Activated naive CD8-positive, alpha-beta T cell treated with anti-CD3 and anti-CD28 coated beads, Interleukin-2, amount 10 ng/mL, durations not matched to agents 7 days and 5 days (primary cell): ENCODE data around the gene SRSF4. TPM values are rescaled to one million over a fixed set of nuclear protein-coding genes. Genes with fewer than 3 reads are reported as not detected.
A peak's percentile ranks its signal among the peaks of the same experiment; 100 is the strongest.

Source experiments
- ATAC-seq: fragments of 150-1000 bp; cut with Tn5 transposase; one replicate; pipeline ENCODE4 v1.10.0; 2021; ENCODE audit warnings: low read depth, moderate library complexity
- POLR2A ChIA-PET: fragments of 350-600 bp; sonication (Branson Sonifier 250); formaldehyde crosslinking; loops from one replicate; lab custom pipeline; 2021; ENCODE audit warnings: antibody characterized with exemption; lab: Charles Lee
- DNase-seq: peaks from one replicate; pipeline ENCODE4 v3.0.0; 2021
- H3K27ac Mint-ChIP-seq: one replicate; pipeline ENCODE4 v1.8.0; 2022; ENCODE audit warnings: mild to moderate bottlenecking, mixed read lengths
- H3K27me3 Mint-ChIP-seq: one replicate; pipeline ENCODE4 v1.8.0; 2022; ENCODE audit warnings: mild to moderate bottlenecking, moderate library complexity, mixed read lengths
- H3K36me3 Mint-ChIP-seq: one replicate; pipeline ENCODE4 v1.8.0; 2021; ENCODE audit warnings: mild to moderate bottlenecking, mixed read lengths
- H3K4me1 Mint-ChIP-seq: one replicate; pipeline ENCODE4 v1.8.0; 2021; ENCODE audit warnings: mixed read lengths
- H3K4me3 Mint-ChIP-seq: one replicate; pipeline ENCODE4 v1.8.0; 2022; ENCODE audit warnings: mild to moderate bottlenecking, moderate library complexity, mixed read lengths
- H3K9me3 Mint-ChIP-seq: one replicate; pipeline ENCODE4 v1.8.0; 2021; ENCODE audit warnings: mixed read lengths
- total RNA-seq, 2 experiments: library from RNA; stranded (reverse); gene quantifications; one replicate each; pipeline ENCODE4 v1.2.3, GENCODE V29; 2021

Gene SRSF4
- total RNA-seq, 2 experiments from 2014 or later, result 119 to 129 TPM

GRCh38 chr1:29211086-29212030 lies 29.7 kb upstream of the SRSF4 start:
- H3K27ac Mint-ChIP-seq, result no peak overlapping the region
- H3K27me3 Mint-ChIP-seq, result no peaks in the 10 kb centered on the region
- H3K9me3 Mint-ChIP-seq, result no peaks in the 10 kb centered on the region
- POLR2A ChIA-PET, result no interaction called here
- DNase-seq, result no peak
- ATAC-seq, result no peak
- no peaks in the 10 kb centered on the region for H3K4me1 Mint-ChIP-seq
- peaks cover 5% of the 10 kb centered on the region for H3K36me3 Mint-ChIP-seq
- H3K4me3 Mint-ChIP-seq, result no peak overlapping the region

- DNase-seq, result no peak
- POLR2A ChIA-PET, result no interaction called here
- H3K36me3 Mint-ChIP-seq, result peaks cover 5% of the 10 kb centered on the region
- no peaks in the 10 kb centered on the region for H3K27me3 Mint-ChIP-seq
- H3K9me3 Mint-ChIP-seq, result no peaks in the 10 kb centered on the region
- no peak overlapping the region for H3K4me3 Mint-ChIP-seq
- no peak for ATAC-seq
- no peaks in the 10 kb centered on the region for H3K4me1 Mint-ChIP-seq
- H3K27ac Mint-ChIP-seq, result no peak overlapping the region
These were observed 28.8 kb upstream of the SRSF4 start for GRCh38 chr1:29210278-29211085.

DNA sequence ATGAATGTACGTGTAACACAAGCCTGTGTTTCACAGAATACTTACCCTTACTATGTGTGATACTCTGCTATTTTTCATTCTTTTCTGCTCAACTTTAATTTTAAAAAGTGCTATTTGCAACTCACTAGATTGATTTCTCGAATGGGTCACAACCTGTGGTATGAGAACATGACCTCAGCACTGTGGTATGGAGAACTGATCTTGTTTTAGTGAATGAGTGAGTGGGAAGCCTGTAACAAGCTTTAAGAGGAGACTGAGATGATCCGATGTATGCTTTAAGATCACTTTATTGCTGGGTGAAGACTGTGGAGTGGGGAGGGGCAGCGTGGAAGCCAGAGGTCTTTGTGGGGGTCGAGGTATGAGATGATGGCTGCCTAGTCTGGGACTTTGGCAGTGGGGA lies 27.5 kb upstream of the SRSF4 start:
- POLR2A ChIA-PET, result no interaction called here
- Mint-ChIP-seq H3K9me3 (no peaks in the 10 kb centered on the region), H3K36me3 (peaks cover 2% of the 10 kb centered on the region), H3K4me1 (no peaks in the 10 kb centered on the region), H3K27ac (no peak overlapping the region), H3K4me3 (no peak overlapping the region), H3K27me3 (no peaks in the 10 kb centered on the region)
- no peak for ATAC-seq
- no peak for DNase-seq

DNA sequence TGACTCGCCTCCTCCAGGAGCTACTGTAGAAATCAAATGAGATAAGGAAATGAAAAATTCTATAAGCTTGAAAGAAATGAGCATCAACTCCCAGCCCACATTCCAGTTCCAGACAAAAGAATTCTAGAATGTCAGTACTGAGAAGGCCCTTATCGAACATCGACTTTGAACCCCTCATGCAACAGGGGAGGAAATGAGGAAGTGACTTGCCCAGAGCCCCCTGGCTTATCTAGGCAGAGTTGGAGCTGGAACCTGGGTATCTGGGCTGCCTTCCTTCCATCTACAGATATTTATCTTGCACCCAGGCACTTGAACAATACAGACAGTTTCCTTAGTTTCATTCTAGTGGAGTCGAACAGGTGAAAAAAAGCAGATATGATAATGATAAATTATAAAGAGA lies 26.7 kb upstream of the SRSF4 start:
- H3K27me3 Mint-ChIP-seq, result no peaks in the 10 kb centered on the region
- H3K9me3 Mint-ChIP-seq, result no peaks in the 10 kb centered on the region
- H3K36me3 Mint-ChIP-seq, result peaks cover 2% of the 10 kb centered on the region
- H3K4me3 Mint-ChIP-seq, result no peak overlapping the region
- POLR2A ChIA-PET, result interaction anchor here (0.7 kb wide), 1 partner anchor 22 kb away, joined by 3 read pairs; no protein-coding TSS in a partner anchor
- H3K27ac Mint-ChIP-seq, result peak overlapping the region; percentile 24
- DNase-seq (no peak), ATAC-seq (no peak)
- no peaks in the 10 kb centered on the region for H3K4me1 Mint-ChIP-seq

DNA sequence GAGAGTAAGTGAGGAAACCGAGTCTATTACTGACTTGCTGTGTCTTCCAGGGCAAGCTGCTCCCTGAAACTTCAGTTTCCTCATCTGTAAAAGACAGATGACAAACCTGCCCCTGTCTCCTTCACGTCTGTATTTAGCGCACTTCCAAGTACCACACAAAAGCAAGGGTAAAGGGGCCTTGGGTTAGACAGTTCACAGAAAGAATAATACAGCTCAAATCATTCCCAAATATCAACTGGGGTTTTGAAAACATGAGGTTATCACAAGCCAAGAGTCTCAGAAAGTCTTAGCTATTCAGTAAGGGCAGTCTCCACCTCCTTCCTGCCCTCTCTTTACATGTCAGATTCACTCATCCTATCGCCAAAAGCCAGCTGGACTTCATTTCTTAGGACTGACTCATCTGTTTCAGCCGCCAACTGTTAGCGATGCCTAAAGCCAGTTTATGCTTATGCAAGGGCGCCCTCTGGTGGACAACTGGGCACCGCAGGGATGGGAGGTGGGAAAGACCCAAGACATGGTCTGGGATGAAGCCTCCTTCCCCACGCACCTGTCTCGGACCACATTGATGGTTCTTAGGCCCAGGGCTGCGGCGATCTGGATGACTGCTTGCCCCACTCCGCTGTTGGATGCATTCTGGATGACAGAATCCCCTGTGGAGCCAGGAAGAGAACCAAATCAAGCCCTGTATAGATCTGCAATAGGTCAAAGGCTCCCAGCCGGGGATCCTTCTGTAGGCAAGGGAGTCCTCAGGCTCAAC lies 21.1 kb upstream of the SRSF4 start:
- H3K9me3 Mint-ChIP-seq, result no peaks in the 10 kb centered on the region
- H3K4me3 Mint-ChIP-seq, result no peak overlapping the region
- peak; percentile 90 for ATAC-seq
- no peak overlapping the region for H3K27ac Mint-ChIP-seq
- H3K27me3 Mint-ChIP-seq, result no peaks in the 10 kb centered on the region
- POLR2A ChIA-PET, result interaction anchor here (1.0 to 2.3 kb wide), 4 partner anchors 21 to 321 kb away, joined by 3 to 12 read pairs (median 6); partner anchors contain the start of gene SRSF4
- DNase-seq, result peak; percentile 86
- H3K4me1 Mint-ChIP-seq, result peaks cover 9% of the 10 kb centered on the region
- H3K36me3 Mint-ChIP-seq, result no peaks in the 10 kb centered on the region

- ATAC-seq (no peak), DNase-seq (no peak)
- H3K9me3 Mint-ChIP-seq, result no peaks in the 10 kb centered on the region
- no peaks in the 10 kb centered on the region for H3K36me3 Mint-ChIP-seq
- no peak overlapping the region for H3K27ac Mint-ChIP-seq
- POLR2A ChIA-PET, result interaction anchor here (0.8 to 2.3 kb wide), 5 partner anchors 20 to 320 kb away, joined by 3 to 12 read pairs (median 3); partner anchors contain the start of gene SRSF4
- peaks cover 9% of the 10 kb centered on the region for H3K4me1 Mint-ChIP-seq
- no peak overlapping the region for H3K4me3 Mint-ChIP-seq
- no peaks in the 10 kb centered on the region for H3K27me3 Mint-ChIP-seq
These were observed 20.4 kb upstream of the SRSF4 start for GRCh38 chr1:29202053-29202452.

GRCh38 chr1:29201595-29202051 lies 19.9 kb upstream of the SRSF4 start:
- ATAC-seq (no peak), DNase-seq (no peak)
- POLR2A ChIA-PET, result interaction anchor here (0.8 to 2.3 kb wide), 5 partner anchors 20 to 320 kb away, joined by 3 to 12 read pairs (median 5); partner anchors contain the start of gene SRSF4
- Mint-ChIP-seq H3K27me3 (no peaks in the 10 kb centered on the region), H3K4me3 (no peak overlapping the region), H3K9me3 (no peaks in the 10 kb centered on the region), H3K27ac (peak overlapping the region; percentile 9), H3K4me1 (peaks cover 9% of the 10 kb centered on the region), H3K36me3 (no peaks in the 10 kb centered on the region)

- Mint-ChIP-seq H3K4me3 (no peak overlapping the region), H3K4me1 (peaks cover 10% of the 10 kb centered on the region), H3K36me3 (no peaks in the 10 kb centered on the region), H3K27ac (peak overlapping the region; percentile 9), H3K9me3 (no peaks in the 10 kb centered on the region), H3K27me3 (no peaks in the 10 kb centered on the region)
- ATAC-seq (no peak), DNase-seq (no peak)
- POLR2A ChIA-PET, result interaction anchor here (0.8 to 2.3 kb wide), 3 partner anchors 19 to 319 kb away, joined by 3 to 8 read pairs (median 5); partner anchors contain the start of gene SRSF4
These were observed 19.4 kb upstream of the SRSF4 start for GRCh38 chr1:29200906-29201594.

DNA sequence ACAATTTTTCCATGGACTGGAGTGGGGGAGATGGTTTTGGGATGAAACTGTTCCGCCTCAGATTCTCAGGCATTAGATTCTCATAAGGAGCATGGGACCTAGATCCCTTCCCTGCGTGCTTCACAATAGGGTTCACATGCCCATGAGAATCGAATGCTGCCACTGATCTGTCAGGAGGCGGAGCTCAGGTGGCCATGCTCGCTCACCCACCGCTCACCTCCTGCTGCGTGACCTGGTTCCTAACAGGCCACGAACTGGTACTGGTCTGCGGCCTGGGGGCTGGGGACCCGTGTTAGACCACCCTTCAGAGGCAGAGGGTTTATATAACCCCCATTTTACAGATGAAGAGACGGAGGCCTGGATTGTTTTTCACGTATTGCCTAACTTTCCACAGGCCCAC lies 16.3 kb upstream of the SRSF4 start:
- peaks cover 11% of the 10 kb centered on the region for H3K4me1 Mint-ChIP-seq
- no peak for DNase-seq

GRCh38 chr1:29197590-29197924 lies 15.9 kb upstream of the SRSF4 start:
- no peak for DNase-seq
- no peaks in the 10 kb centered on the region for H3K9me3 Mint-ChIP-seq
- no peak overlapping the region for H3K27ac Mint-ChIP-seq
- H3K4me3 Mint-ChIP-seq, result no peak overlapping the region
- H3K36me3 Mint-ChIP-seq, result no peaks in the 10 kb centered on the region
- H3K27me3 Mint-ChIP-seq, result no peaks in the 10 kb centered on the region
- H3K4me1 Mint-ChIP-seq, result peaks cover 9% of the 10 kb centered on the region
- peak; percentile 92 for ATAC-seq
- POLR2A ChIA-PET, result interaction anchor here (0.7 to 2.9 kb wide), 6 partner anchors 16 to 549 kb away, joined by 3 to 18 read pairs (median 4); partner anchors contain the start of genes RNU11 and SRSF4

More for the DNA sequence above, 16.3 kb upstream of the SRSF4 start:
- ATAC-seq, result no peak
- Mint-ChIP-seq H3K4me3 (no peak overlapping the region), H3K27ac (no peak overlapping the region), H3K36me3 (no peaks in the 10 kb centered on the region), H3K27me3 (no peaks in the 10 kb centered on the region), H3K9me3 (no peaks in the 10 kb centered on the region)
- POLR2A ChIA-PET, result interaction anchor here (0.7 to 2.9 kb wide), 6 partner anchors 16 to 549 kb away, joined by 3 to 18 read pairs (median 4); partner anchors contain the start of genes RNU11 and SRSF4

- H3K27me3 Mint-ChIP-seq, result no peaks in the 10 kb centered on the region
- H3K36me3 Mint-ChIP-seq, result no peaks in the 10 kb centered on the region
- no peaks in the 10 kb centered on the region for H3K9me3 Mint-ChIP-seq
- DNase-seq (no peak), ATAC-seq (no peak)
- no peak overlapping the region for H3K4me3 Mint-ChIP-seq
- peaks cover 7% of the 10 kb centered on the region for H3K4me1 Mint-ChIP-seq
- H3K27ac Mint-ChIP-seq, result peak overlapping the region; percentile 34
- POLR2A ChIA-PET, result interaction anchor here (0.7 to 2.9 kb wide), 6 partner anchors 15 to 548 kb away, joined by 3 to 18 read pairs (median 4); partner anchors contain the start of genes RNU11 and SRSF4
These were observed 15.3 kb upstream of the SRSF4 start for GRCh38 chr1:29196863-29197589.
